ENCODE measurements around the gene OR2J2.

- TF ChIP-seq POLR2A (IDR thresholded peaks at IDR 0.05) (no peak), CTCF (IDR thresholded peaks at IDR 0.05) (no peak)
Measured at GRCh38 chr6:29153083-29153482, 17.6 kb upstream of the OR2J2 start.
